ENCODE results near the gene PCED1A.

DNA sequence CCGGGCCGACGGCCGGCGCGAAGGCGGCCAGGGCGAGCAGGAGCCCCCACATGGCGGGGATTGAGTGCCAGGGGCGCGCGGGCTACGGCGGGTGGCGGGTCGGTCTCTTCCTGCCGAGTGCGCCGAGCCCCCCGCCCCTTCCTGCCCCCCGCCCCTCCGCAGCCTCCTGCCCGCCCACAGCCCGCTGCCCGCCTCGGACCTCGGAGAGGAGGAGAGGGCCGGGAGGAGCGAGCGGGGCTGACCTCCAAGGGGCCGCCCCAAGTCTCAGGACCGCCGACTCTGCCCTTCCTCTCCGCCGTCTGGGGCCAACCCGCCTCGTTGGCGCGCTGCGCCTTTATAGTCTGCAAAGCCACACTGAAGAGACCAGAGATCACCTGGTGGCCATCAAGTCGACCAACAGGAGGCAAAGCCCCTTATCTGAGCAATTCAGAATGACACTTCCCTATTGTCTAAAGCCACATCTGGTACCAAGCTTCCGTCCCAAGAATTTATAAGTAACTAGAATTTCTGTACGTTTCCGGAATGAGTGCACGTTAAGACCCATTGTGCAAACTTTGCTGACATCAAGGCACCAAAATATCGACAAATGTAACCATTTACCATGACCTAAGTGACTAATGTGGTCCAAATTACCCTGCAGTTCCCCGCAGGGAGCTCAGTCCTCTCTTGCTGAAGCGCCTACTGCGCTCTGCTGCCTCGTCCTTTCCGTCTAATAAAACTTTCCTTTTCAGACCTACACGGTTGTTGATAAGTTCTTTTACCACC, 39.8 kb downstream of the PCED1A start, which contains the start of gene CPXM1:
- TF ChIP-seq, protein P1, sequence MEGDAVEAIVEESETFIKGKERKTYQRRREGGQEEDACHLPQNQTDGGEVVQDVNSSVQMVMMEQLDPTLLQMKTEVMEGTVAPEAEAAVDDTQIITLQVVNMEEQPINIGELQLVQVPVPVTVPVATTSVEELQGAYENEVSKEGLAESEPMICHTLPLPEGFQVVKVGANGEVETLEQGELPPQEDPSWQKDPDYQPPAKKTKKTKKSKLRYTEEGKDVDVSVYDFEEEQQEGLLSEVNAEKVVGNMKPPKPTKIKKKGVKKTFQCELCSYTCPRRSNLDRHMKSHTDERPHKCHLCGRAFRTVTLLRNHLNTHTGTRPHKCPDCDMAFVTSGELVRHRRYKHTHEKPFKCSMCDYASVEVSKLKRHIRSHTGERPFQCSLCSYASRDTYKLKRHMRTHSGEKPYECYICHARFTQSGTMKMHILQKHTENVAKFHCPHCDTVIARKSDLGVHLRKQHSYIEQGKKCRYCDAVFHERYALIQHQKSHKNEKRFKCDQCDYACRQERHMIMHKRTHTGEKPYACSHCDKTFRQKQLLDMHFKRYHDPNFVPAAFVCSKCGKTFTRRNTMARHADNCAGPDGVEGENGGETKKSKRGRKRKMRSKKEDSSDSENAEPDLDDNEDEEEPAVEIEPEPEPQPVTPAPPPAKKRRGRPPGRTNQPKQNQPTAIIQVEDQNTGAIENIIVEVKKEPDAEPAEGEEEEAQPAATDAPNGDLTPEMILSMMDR (IDR thresholded peaks at IDR 0.05; ENCODE audit: insufficient read depth, low read length), result no peak
- peak; percentile 63 for TF ChIP-seq POLR2AphosphoS5 (IDR thresholded peaks at IDR 0.05; ENCODE audit: low read depth)
